PFSK-1 (cell line): ENCODE measurements around the gene NOXO1.

Experiments
- FOXP2 ChIP-seq: optimal IDR thresholded peaks from 2 replicates; pipeline ENCODE3; 2011; ENCODE audit warnings: borderline replicate concordance, control low read depth, inconsistent platforms; ENCODE audit not compliant: insufficient read depth; ENCODE audit errors: extremely low read length, extremely low read depth
- POLR2AphosphoS5 ChIP-seq: IDR thresholded peaks from 2 replicates; pipeline ENCODE4 v1.6.1; 2012; ENCODE audit warnings: low read depth, mild to moderate bottlenecking, control low read depth, low read length, moderate library complexity
- REST ChIP-seq, 2 experiments: IDR thresholded peaks; 2 replicates each; pipeline versions ENCODE4 v1.6.1 to v1.8.0; 2011 to 2012; ENCODE audit warnings: low read depth in 2 of 2, low read length in 2 of 2, control low read depth in 1 of 2, inconsistent platforms in 1 of 2, mild to moderate bottlenecking in 1 of 2, moderate library complexity in 1 of 2; ENCODE audit not compliant: insufficient read depth in 1 of 2
- SIN3A ChIP-seq: IDR thresholded peaks from 2 replicates; pipeline ENCODE4 v1.6.1; 2012; ENCODE audit warnings: mild to moderate bottlenecking, low read length, moderate library complexity, borderline replicate concordance; ENCODE audit not compliant: insufficient read depth
- TAF1 ChIP-seq: IDR thresholded peaks from 2 replicates; pipeline ENCODE4 v1.6.1; 2012; ENCODE audit warnings: low read length, control low read depth, borderline replicate concordance; ENCODE audit not compliant: insufficient read depth

Gene NOXO1

GRCh38 chr16:1991588-1991947, 10.3 kb upstream of the NOXO1 start:
- no peak for TF ChIP-seq FOXP2
- TF ChIP-seq POLR2AphosphoS5 = no peak
- no peak for TF ChIP-seq REST (IDR thresholded peaks at IDR 0.05; ENCODE audit: insufficient read depth in 1 of 2, low read depth in 2 of 2, low read length in 2 of 2)
- TF ChIP-seq SIN3A = no peak
- TF ChIP-seq TAF1 = no peak

- TF ChIP-seq POLR2AphosphoS5 = no peak
- TF ChIP-seq FOXP2 = no peak
- TF ChIP-seq TAF1 = no peak
- TF ChIP-seq REST (IDR thresholded peaks at IDR 0.05; ENCODE audit: insufficient read depth in 1 of 2, low read depth in 2 of 2, low read length in 2 of 2) = no peak
- TF ChIP-seq SIN3A = no peak
Measured at GRCh38 chr16:1991135-1991551, 9.9 kb upstream of the NOXO1 start.

- TF ChIP-seq REST (IDR thresholded peaks at IDR 0.05; ENCODE audit: insufficient read depth in 1 of 2, low read depth in 2 of 2, low read length in 2 of 2) = no peak
- no peak for TF ChIP-seq POLR2AphosphoS5
- TF ChIP-seq TAF1 = no peak
- no peak for TF ChIP-seq FOXP2
- no peak for TF ChIP-seq SIN3A
Measured at GRCh38 chr16:1990351-1991134, 9.3 kb upstream of the NOXO1 start.

- TF ChIP-seq FOXP2 (no peak), SIN3A (no peak), TAF1 (no peak), REST (IDR thresholded peaks at IDR 0.05; ENCODE audit: insufficient read depth in 1 of 2, low read depth in 2 of 2, low read length in 2 of 2) (no peak), POLR2AphosphoS5 (no peak)
Measured at GRCh38 chr16:1990101-1990350, 8.8 kb upstream of the NOXO1 start.
